Head of caudate nucleus (tissue), 42 donors: ENCODE measurements around the gene NAT16.

Experiments
- DNase-seq, 42 donors: peaks; one replicate each; pipeline versions ENCODE4 v3.0.0 to v3.0.0-alpha.2; 2020 to 2021; ENCODE audit warnings: mixed read lengths in 7 of 42
- intact Hi-C: fragments of 100-400 bp; cut with DNase I; formaldehyde crosslinking; loops from one replicate; pipeline ENCODE4 v1.15.0; 2022

NAT16 gene

DNA sequence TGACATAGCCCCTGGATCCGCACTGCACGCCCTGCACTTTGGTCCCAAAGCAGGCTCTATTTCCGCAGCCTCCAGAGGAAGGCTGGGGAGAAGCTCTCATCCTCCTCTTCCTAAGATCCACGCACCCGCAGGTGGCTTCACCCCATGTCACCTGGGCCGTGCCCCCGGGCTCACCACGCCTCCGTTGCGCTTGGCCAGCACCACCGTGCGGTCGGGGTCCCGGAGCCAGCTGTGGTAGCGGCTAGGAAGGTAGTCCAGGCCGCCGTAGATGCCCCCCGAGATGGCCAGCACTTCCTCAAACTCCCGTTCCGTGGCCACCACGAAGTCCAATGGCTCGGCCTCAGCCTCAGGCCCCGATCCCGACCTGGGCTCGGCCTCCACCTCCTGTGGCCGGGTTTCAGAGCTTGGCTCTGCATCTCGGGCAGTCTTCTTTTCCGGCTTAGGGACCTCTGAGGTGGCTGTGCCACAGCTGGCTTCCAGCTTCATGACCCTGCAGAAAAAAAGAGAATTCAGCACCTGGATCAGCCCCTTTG, 5.7 kb downstream of the NAT16 start:
- DNase-seq = no peak
- intact Hi-C loops = no loop called here

DNA sequence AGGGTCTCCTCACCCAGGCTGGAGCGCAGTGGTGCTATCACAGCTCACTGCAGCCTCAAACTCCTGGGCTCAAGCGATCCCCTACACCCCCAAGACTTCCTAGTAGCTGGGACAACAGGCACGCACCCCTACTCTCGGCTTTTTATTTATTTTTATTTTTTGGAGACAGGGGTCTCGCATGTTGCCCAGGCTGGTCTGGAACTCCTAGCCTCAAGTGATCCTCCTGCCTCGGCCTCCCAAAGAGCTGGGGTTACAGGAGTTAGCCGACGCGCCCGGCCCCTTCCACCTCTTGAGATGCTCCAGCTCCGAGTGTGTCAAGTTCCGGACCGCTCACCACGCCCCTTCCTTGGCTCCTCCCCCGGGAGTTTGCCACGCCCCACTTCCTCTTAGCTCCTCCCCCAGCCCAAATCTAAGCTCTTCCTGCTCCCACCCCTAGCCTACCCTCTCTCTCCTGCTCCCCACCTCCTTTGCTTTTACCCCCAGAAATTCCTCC, 6.3 kb downstream of the NAT16 start:
- intact Hi-C loops = no loop called here
- DNase-seq = no peak

DNA sequence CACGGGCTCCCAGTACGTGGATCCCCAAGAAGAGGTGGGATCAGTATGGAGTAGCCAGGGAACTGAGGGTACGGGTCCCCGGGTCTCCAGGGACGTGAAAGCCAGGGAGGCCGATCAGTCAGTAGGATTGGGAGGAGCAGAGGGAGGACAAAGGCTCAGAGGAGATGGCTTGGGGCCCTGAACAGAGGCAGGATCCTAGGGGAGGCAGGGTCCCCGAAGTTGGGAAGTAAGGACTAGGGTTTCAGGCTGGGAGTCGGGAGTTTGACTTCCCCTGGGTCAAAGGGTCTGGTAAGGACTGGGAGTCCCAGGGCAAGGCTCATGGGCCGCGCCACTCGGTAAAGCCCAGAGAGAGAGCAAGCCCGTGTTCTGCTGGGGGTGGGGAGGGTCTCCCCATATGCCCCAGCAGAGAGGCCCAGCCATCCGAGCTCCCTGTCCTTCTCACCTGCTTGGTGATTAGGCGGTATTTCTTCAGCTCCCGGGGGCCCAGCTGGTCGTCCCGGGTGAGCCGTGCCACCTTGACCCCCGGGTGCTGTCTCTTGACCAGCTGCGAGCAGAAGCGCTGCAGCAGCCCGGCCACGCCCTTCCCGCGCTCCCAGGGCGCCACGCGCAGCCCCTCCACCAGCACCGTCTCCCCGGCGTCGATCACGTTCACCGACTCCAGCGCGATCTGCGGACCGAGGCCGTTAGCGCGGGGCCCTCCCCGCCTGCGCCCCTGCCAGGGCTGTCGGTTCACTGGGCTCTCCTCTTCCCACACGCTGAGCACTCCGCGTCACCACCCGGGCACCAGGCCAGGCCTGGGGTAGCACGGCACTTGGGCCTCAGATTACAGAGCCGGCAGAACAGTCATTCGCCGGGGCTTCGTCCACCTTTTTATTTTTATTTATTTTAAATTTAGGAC, 7.0 kb downstream of the NAT16 start:
- peak in 5 of 42 donors; percentile 17 to 63 (median 41) for DNase-seq
- intact Hi-C loops = no loop called here

DNA sequence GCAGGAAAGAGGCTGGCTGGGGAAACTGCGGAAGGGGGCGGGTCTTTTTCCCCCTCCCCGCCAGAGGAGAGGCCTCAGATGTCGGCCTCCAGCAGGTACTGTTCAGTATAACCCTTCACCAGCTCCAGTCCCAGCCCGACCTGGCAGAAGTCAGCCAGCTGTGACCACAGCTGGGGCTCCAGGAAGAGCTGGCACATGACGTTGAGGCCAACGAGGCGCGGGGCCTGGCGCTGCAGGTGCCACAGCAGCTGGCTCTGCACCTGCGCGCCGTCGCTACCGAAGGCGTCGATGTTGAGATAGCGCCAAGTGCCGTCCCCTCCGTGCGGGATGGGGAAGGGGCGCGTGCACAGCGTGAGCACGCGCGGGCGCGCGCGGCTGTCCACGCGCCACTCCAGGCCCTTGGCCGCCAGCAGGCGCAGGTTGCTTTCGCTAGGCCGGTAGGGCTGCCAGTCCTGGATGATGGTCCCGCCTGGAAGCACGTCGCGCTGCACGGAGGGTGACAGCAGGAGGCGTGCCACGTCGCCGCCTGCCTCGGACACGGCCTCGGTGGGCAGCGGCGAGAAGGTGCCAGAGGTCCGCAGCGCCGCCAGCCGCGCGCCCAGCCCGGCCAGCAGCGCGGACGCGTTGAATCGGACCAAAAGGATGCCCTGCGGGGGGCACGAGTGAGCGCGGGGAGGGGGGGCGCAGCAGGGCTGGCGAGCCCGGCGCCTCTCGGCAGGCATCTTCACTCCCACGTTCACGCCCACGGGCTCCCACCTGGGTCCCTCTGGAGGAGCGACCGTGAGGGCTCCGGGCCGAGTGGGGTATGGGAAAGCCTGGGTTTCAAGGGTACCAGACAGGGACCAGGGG, 7.9 kb downstream of the NAT16 start:
- no peak for DNase-seq
- intact Hi-C loops = no loop called here

DNA sequence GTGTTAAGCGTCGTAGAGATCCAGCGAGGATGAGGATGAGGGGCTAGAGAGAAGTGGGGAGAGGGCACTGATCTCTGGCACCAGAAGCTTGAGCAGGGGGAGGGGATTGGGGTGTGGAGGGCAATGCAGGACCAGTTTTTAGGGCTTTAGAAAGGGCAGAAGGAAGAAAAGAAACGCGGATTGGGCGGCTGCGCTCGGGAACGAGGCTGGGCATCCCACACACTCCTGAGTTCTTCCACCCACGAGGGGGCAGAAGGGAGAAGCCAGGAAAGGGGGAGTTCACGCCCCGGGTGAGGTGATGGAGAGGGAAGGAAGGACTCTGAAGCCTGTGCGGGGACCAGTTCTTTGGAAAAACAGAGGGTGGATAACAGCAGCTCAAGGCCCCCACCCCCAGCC, 8.7 kb downstream of the NAT16 start:
- intact Hi-C loops = no loop called here
- peak in 3 of 42 donors; percentile 30 to 44 (median 43) for DNase-seq

DNA sequence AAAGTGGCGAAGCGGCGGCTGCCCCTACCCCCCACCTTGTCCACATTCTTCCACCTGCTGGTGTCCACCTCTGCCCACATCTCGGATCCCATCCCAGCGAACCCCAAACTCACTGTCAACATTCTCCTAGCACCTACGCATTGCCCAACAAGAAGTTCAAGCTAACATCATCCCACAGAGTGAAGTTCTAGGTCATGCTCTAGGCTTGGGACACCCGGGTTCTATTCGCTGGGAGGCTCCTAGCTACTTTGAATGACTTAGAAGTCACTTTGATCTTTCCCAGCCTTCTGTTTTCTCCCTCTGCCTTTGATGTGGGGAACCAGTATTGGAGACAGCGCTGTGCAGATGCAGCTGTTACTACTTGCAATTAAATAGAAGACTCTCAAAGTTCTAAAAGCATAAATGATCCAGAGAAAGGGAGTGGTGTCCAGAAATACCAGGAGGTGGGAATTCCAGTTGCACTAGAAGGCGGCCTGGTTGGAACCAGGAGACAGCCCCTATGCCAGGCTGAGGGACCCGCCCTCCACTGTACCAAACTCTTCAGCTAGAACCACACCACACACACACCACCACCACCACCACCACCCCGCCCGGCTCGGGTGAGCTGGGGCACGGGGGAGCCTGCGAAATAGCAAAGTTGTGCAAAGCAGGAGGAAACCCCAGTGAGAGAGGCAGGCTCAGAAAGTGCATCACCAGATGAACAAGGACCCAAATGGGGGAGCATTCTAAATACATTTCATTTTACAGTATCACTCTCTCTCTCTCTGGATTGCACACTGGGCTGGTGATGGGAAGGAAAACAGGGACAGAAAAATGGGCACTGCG, 9.3 kb downstream of the NAT16 start:
- intact Hi-C loops = no loop called here
- no peak for DNase-seq

DNA sequence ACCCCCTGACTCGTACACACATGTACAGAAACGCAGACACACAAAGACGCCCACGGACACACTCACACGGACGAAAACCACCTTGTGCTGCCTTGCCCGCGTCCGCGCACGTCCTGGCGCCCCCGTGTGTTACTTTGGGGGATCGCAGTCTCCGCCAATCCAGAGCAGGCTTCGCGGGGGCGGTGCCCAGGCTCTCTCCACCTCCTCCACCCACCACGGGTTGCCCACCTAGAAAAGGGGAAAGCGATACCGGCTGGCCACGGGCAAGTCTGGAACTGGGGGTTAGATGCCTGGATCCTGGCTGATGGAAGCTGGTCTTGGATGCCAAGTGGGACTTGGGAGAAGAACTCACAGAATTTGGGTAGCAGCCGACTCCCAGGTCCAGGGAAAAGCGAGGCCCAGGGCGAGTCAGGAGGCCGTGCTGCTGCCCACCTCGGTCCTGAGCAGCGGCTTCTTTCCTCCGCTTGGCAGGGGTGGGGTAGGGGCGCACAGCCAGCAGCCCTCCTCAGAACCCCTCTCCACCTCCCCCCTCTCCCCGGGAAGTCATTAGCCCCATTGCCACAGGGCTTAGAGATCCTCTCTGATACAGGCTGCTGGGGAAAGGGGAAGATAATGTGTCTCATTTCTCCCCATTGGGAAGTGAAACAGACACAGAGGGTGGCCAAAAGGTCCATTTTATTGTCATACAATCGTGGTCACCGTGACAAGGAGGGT, 10.1 kb downstream of the NAT16 start:
- intact Hi-C loops = no loop called here
- peak; percentile 51 to 90 (median 78) for DNase-seq

DNA sequence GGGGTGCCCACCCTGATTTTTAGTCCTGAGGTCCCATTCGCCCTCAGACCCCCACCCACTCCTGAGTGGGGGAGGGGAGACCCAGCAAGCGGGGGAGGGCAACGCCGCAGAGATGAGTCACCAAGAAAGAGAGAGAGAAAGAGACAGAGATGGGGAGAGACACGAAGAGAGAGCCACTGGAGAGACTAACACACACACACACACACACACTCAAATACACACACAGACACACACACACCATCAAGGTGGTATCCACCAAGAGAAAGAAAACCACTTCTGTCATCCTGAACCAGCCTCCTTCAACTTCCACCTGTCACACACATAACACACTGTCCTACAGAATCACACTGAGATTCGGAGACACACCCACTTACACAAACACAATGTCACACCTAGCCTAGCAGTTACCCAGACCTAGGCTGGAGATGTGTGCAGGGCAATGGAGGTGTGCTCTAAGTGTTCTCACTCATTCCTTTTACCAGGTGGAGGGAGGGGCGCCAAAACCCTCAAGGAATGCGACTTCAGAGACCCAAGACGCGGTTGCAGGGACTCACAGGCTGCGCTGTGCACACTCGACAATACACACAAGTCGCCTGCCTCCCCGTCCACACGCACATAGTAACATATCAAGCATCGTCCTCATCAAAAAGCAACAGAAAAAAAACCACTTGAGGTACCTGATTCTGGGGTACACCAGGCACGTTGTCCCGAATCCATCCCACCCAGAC, 10.8 kb downstream of the NAT16 start:
- intact Hi-C loops = no loop called here
- peak in 2 of 42 donors; percentile 37 to 50 for DNase-seq

DNA sequence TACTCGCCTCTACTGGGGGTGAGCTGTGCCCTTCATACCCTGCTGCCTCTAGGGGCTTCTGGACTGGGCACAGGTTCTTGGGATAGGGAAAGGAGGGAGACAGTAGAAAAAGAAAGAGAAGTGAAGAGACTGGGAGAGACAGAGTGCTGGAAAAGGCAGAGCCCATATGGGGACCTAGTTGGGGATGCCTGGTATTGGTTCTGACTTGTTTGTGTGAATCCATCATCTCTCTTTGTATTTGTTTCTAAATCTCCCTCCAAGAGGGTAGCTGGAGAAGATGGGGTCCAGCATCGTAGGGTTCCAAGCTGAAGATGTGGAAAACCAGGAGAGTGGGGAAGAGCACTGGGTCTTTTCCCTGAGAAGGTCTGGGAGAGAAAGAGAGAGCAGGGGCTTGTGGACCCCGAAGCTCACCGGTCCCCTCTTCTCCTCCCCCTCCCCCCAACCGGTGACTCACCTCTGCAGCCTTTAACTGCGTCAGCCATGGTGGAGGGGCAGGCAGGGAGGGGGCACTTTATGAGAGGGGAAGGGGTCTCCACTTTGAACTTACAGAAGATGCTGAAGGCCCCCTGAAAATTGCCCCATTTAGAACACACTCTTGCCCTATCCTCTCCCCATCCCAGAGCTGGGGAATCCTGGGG, 11.6 kb downstream of the NAT16 start:
- intact Hi-C loops = no loop called here
- DNase-seq = peak in 1 of 42 donors; percentile 34

DNA sequence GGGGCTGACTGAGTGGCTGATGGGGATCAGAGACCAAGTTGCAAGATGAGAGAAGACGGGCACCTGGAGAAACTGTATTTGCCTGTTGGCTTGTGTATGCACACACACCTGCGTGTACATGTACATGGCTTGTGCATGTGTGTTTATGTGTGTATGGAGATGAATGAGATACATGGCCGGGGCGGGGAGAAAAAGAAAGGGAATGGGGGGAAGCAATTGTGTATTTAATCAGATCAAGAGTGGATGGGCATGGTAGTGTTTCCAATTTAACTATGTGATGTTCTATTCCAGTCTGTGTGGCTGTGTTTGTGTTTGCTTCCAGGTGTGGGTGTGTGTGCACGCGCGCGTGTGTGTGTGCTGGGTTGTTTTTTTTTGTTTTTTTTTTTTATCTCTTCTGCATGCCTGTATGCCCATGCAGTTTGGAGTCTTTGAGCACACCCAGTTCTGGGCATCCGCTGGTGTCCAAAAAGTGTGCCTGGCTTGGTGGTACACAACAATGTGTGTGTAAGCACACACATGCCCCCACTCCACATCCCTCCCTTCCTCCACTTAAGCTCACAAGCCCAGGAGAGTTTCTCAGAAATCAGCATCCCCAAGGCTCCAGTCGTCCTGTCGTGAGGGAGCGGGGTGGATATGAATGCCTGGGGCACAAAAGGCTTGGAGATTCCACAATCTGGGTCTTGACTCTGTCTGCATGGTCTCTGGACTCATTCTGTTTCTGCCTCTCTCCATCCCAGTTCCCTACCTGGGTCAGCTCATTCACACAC, 12.3 kb downstream of the NAT16 start:
- DNase-seq = no peak
- intact Hi-C loops = no loop called here

DNA sequence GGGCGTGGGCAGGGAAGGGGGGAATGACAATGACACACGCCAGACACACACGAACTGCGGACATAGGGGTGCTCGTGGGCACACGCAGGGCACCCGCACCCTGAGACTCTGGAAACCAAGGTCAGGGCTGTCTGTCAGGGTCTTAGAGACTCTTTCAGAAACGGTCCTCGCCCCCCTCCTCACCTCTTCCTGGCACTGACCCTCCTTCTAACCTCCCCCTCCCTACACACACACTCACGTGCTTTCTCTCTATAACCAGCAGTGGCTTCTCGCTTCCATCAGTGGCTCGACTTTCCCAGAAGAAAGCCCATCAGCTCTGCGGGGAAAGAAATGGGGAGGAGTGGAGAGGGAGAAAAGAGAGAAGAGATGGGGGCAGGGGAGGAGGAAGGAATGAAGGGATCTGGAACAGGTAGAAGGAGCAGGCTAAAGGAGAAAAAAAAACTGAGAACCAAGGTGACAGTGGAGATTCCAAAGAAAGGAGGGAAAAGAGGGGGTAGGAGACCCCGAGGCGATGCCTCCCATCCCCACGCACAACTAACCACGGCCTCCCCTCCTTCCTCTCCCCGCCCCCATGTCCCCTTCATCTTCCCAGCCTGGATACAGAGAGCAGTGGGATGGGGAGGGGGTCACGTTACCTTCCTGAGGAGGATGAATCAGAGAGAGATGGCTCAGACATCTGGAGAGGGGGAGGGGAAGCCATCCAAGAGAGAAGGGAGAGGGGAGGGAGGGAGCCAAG, 13.0 kb downstream of the NAT16 start:
- intact Hi-C loops = no loop called here
- peak in 1 of 42 donors; percentile 27 for DNase-seq

DNA sequence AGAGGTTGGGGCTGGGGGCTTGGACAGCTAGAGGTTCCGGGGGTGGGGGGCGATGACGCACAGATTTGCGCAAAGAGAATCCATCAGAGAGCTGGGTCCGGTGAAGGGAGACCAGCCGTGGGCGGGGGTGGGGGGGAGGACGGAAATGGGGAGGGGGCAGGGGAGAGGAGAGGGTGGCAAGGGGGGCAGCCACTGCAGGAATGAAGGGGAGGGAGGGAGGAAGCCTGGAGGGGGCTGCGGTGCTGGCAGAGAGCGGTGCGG, 13.5 kb downstream of the NAT16 start:
- DNase-seq = no peak
- intact Hi-C loops = no loop called here

DNA sequence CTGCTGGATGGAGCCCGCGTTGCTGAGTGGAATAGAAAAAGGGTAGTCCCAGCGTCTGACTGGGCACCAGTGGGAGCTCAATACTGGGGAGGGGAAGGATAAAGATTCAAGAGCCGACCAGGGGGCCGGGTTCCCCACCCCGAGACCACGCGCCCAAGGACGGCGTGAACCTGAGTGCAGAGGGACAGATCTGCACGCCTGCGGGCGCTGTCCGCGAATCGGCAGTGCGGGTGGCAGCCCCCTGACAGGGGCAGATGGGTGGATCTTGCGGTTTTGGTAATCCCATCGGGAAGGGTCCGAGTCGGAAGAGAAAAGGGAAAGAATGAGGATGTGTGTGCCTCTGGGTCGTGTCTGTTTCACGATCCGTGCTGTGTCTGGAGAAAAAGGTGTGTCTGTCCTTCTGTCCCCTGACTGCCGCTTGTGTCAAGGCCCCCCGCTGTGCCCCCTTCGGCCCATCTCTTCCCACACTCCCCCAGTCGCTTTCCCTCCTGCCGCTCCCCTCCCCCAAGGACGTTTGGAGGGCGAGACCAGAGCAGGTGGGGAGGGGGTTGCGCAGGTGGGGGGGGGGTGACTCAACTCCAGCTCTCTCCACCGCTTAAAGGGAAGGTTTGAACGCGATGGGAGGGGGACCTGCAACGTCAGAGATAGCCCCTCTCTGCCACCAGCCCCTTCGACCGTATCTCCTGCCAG, 14.0 kb downstream of the NAT16 start:
- no peak for DNase-seq
- intact Hi-C loops = no loop called here

DNA sequence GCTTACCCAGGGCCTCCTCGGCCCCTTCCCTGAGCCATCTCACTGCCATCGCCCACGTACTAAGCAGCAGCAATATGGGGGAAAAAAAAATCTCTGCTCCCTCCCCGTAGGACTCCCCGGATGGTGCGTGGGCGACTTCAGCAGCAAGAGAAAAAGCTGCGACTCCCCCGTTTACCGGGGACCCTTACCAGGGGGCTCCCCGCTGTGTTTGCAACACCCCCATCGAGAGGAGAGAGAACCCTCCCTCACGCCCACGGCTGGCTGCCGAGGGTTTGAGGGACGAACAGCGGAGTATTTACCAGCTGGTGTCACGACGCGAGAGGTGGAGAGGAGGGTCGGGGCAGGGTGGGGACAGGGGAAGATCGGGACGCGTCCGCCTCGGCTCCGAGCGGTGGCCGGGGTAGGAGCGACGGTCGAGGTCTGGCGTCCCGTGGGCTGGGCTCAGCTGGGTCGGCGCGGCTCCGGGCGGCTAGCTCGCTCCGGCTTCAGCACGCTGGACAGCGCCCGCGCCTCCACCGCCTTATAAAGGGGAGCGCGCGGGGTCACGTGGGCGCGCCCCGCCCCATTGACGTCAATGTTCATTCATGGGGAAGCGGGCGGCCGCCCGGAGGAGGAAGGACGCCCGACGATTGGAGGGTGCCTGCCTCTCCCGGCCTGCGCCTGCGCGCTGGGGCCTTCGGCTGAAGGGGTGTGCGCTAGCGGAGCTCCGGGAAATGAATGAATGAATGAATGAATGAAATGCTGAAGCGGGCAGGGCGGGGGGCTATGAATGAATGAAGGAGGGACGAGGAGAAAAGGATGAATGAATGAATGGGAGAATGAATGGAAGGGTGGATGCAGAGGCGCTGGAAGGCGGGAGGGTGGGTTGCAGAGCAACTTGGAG, 14.8 kb downstream of the NAT16 start, which contains the start of gene VGF:
VGF (minus strand) TSS at position 495 of the 883 bp plus-strand sequence. CDS start 726 bp downstream, outside the sequence.
- intact Hi-C loops = no loop called here
- peak; percentile 74 to 96 (median 91) for DNase-seq
